HG03342 (cell line): ENCODE data around the gene CD99L2.

Experiments
- ATAC-seq: cut with Tn5 transposase; IDR thresholded peaks from one replicate; pipeline ENCODE4 v1.9.1; 2021; ENCODE audit warnings: mild to moderate bottlenecking, moderate library complexity; ENCODE audit not compliant: unreplicated experiment

Gene CD99L2

GRCh38 chrX:150766351-150767044 is 132.0 kb downstream of the CD99L2 start:
- no peak for ATAC-seq

- no peak for ATAC-seq
Measured at GRCh38 chrX:150765782-150766350, 132.6 kb downstream of the CD99L2 start.

GRCh38 chrX:150765237-150765636 is 133.2 kb downstream of the CD99L2 start:
- ATAC-seq = no peak

GRCh38 chrX:150763810-150764209 is 134.7 kb downstream of the CD99L2 start:
- ATAC-seq = no peak

- no peak for ATAC-seq
Measured at GRCh38 chrX:150763303-150763797, 135.1 kb downstream of the CD99L2 start.

GRCh38 chrX:150762258-150763165 is 136.0 kb downstream of the CD99L2 start:
- no peak for ATAC-seq

GRCh38 chrX:150761819-150762216 is 136.7 kb downstream of the CD99L2 start:
- no peak for ATAC-seq

- no peak for ATAC-seq
Measured at GRCh38 chrX:150761176-150761818, 137.2 kb downstream of the CD99L2 start.

GRCh38 chrX:150759568-150760416 is 138.7 kb downstream of the CD99L2 start:
- no peak for ATAC-seq

GRCh38 chrX:150757371-150757770 is 141.1 kb downstream of the CD99L2 start:
- ATAC-seq = no peak

GRCh38 chrX:150753968-150754367 is 144.5 kb downstream of the CD99L2 start:
- no peak for ATAC-seq

GRCh38 chrX:150753357-150753756 is 145.1 kb downstream of the CD99L2 start:
- ATAC-seq = no peak

GRCh38 chrX:150752124-150752523 is 146.3 kb downstream of the CD99L2 start:
- ATAC-seq = no peak

GRCh38 chrX:150736475-150736874 is 162.0 kb downstream of the CD99L2 start:
- ATAC-seq = peak; percentile 63

- ATAC-seq = no peak
Measured at GRCh38 chrX:150731795-150732194, 166.7 kb downstream of the CD99L2 start.

GRCh38 chrX:150730719-150731118 is 167.7 kb downstream of the CD99L2 start:
- no peak for ATAC-seq

- no peak for ATAC-seq
Measured at GRCh38 chrX:150729956-150730355, 168.5 kb downstream of the CD99L2 start.

GRCh38 chrX:150719621-150720020 is 178.8 kb downstream of the CD99L2 start:
- ATAC-seq = no peak
